ENCODE data around the gene PREP. TPM values are rescaled to one million over a fixed set of nuclear protein-coding genes. Genes with fewer than 3 reads are reported as not detected.
A peak's percentile ranks its signal among the peaks of the same experiment; 100 is the strongest.

The PREP gene
- total RNA-seq, 1 donor from 2014 or later, result 25.2 TPM

DNA sequence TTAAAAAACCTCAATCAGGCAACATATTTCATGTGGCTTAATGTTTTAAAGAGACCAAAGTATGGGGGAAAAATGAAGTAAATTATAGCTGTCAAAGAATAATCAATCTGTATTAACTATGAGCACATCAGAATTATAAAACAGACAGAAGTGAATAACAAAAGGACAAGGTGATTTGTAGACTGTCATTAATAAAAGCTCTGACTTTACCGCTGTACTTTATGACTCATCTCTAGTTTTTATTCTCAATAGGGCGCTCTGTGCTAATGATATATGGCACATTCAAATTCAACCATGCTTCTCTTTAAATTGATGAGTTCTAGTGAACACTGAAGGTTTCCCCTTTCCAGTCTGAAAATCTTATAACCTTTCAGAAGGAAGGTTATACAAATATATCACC is 72.0 kb downstream of the PREP start:
- peaks cover 28% of the 10 kb centered on the region for H3K36me3 ChIP-seq
- H3K4me3 ChIP-seq, result no peak overlapping the region
- TF ChIP-seq, protein P1, sequence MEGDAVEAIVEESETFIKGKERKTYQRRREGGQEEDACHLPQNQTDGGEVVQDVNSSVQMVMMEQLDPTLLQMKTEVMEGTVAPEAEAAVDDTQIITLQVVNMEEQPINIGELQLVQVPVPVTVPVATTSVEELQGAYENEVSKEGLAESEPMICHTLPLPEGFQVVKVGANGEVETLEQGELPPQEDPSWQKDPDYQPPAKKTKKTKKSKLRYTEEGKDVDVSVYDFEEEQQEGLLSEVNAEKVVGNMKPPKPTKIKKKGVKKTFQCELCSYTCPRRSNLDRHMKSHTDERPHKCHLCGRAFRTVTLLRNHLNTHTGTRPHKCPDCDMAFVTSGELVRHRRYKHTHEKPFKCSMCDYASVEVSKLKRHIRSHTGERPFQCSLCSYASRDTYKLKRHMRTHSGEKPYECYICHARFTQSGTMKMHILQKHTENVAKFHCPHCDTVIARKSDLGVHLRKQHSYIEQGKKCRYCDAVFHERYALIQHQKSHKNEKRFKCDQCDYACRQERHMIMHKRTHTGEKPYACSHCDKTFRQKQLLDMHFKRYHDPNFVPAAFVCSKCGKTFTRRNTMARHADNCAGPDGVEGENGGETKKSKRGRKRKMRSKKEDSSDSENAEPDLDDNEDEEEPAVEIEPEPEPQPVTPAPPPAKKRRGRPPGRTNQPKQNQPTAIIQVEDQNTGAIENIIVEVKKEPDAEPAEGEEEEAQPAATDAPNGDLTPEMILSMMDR (IDR thresholded peaks at IDR 0.05; ENCODE audit: borderline replicate concordance), result no peak
- H3K27ac ChIP-seq (replicated peaks), result no peak overlapping the region
- intact Hi-C loops (cut with micrococcal nuclease), result no loop called here
- H3K27me3 ChIP-seq (ENCODE audit: low read depth), result no peaks in the 10 kb centered on the region
- peaks cover 40% of the 10 kb centered on the region for H3K4me1 ChIP-seq
- no peak for DNase-seq
- no peaks in the 10 kb centered on the region for H3K9me3 ChIP-seq (replicated peaks)

DNA sequence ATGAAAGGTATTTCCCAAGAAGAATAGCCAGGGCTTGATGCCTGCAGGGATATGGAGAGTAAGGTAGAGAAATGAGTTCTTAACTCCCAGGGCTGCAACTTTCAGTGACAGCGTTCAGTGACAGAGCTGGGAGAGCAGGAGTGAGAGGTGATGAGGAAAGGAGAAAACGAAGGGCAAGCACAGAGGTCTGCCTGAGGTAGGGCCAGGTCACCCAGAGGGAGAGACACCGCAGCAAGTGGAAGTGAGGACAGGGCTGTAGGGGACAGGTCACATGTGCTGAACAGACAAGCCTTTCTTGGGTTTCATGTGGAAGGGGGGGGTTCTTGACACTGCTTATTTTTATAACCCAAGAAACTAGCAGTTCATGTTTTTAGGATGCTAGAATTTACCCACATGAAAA is 72.5 kb downstream of the PREP start:
- Histone ChIP-seq H3K4me3 (no peak overlapping the region), H3K4me1 (peaks cover 41% of the 10 kb centered on the region), H3K27ac (replicated peaks) (no peak overlapping the region), H3K36me3 (peaks cover 26% of the 10 kb centered on the region), H3K9me3 (replicated peaks) (no peaks in the 10 kb centered on the region), H3K27me3 (ENCODE audit: low read depth) (no peaks in the 10 kb centered on the region)
- TF ChIP-seq, protein P1 (IDR thresholded peaks at IDR 0.05; ENCODE audit: borderline replicate concordance), result no peak
- intact Hi-C loops (cut with micrococcal nuclease), result no loop called here
- DNase-seq, result no peak

DNA sequence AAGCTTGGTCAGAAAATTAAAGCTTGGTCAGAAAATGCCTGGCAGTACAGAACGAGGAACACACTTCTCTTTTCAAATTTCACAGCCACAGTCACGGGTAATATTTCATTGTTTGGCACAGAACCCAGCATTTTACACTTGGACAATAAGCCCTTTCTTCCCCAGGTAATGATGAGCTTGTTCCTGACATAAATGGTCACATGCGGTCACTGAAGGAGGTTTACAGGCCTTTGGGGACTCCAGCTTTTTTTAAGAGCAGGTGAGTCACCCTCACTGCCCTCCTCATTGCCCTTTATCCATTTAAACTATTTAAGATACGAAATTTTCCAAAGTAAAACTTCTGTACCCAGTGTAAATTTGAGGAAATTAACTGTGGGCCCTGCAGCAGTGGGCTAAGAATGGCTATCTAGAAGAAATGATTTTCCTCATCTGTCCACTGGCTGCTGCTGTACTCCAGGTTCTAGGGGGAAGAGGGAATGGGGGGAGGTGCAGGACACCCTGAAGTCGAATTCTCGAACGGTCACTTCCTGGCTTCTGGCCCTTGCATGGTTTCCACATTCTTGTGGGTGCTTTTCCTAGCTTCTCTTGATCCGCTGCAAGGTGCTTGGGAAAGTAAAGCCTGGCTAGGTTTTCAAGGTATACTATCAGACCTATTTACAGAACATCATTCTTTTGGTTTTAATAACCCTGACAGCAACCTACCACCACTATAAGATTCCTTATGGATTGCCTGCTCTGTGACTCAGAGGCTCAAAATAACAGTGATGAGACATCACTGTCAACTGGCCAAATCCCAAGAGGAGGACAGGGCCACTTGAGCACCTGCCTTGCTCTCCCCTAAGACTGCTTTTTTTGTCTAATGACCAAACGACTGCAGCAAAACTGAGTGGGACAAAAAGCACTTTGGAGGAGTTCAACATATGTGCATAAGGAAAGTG is 75.8 kb downstream of the PREP start:
- Histone ChIP-seq H3K4me1 (peaks cover 39% of the 10 kb centered on the region), H3K4me3 (no peak overlapping the region), H3K27me3 (ENCODE audit: low read depth) (no peaks in the 10 kb centered on the region), H3K36me3 (peaks cover 44% of the 10 kb centered on the region), H3K9me3 (replicated peaks) (no peaks in the 10 kb centered on the region), H3K27ac (replicated peaks) (peak overlapping the region; percentile 20)
- intact Hi-C loops (cut with micrococcal nuclease), result no loop called here
- TF ChIP-seq, protein P1 (IDR thresholded peaks at IDR 0.05; ENCODE audit: borderline replicate concordance), result no peak
- DNase-seq, result no peak

DNA sequence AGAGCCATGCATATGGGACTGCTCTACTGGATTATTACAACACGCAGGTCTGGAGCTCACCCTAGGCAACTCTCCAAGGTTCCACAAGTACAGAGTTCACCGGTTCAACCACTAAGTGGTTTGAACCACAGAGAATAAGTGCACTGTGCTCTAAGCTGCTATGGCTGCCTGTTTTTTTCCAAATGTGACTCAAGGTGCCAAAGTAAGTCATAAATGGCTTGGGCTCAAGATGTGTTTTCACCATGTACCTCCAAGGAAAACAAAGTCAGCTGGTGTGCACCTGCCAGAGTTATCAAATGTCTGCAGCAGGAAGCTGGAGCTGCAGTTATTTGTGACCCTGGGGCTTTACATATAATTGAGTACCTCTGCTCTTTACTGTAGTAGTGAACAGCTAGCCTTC is 76.7 kb downstream of the PREP start:
- DNase-seq, result no peak
- peaks cover 40% of the 10 kb centered on the region for H3K36me3 ChIP-seq
- no peaks in the 10 kb centered on the region for H3K9me3 ChIP-seq (replicated peaks)

DNA sequence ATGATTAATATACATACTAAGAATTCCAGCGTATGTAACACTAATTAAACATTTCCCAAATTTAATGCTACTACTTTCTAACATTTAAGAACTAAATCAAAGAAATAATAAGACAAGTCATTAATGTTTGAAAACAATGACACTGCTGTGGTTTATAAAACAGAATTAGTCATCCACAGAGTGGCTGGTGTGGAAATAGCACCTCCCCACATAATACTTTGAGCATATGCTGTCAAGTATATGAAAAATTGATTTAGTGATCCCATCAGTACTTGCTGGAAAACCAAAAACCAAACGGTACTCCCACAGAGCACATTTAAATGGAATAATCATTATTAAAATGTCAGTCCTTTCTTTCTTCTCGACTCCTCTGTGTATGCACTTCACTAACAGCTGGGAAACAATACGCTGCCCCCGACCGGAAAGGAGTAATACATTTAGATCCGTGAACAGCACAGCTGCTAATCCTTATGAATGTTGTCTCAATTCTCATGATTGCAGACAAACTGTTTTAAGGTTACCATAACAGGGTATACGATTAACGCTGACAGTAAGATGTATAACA is 78.4 kb downstream of the PREP start:
- peaks cover 40% of the 10 kb centered on the region for H3K36me3 ChIP-seq
- TF ChIP-seq, protein P1 (IDR thresholded peaks at IDR 0.05; ENCODE audit: borderline replicate concordance), result no peak

More for the DNA sequence above, 76.7 kb downstream of the PREP start:
- intact Hi-C loops (cut with micrococcal nuclease), result no loop called here
- Histone ChIP-seq H3K4me3 (no peak overlapping the region), H3K4me1 (peaks cover 36% of the 10 kb centered on the region), H3K27ac (replicated peaks) (no peak overlapping the region), H3K27me3 (ENCODE audit: low read depth) (no peaks in the 10 kb centered on the region)
- TF ChIP-seq, protein P1 (IDR thresholded peaks at IDR 0.05; ENCODE audit: borderline replicate concordance), result no peak

More for the DNA sequence above, 78.4 kb downstream of the PREP start:
- intact Hi-C loops (cut with micrococcal nuclease), result no loop called here
- no peak overlapping the region for H3K4me3 ChIP-seq
- H3K27ac ChIP-seq (replicated peaks), result no peak overlapping the region
- DNase-seq, result no peak
- no peaks in the 10 kb centered on the region for H3K27me3 ChIP-seq (ENCODE audit: low read depth)
- no peaks in the 10 kb centered on the region for H3K9me3 ChIP-seq (replicated peaks)
- H3K4me1 ChIP-seq, result peaks cover 38% of the 10 kb centered on the region
